Endothelial cell of umbilical vein (primary cell): ENCODE measurements around the gene TOP3B. TPM values are rescaled to one million over a fixed set of nuclear protein-coding genes. Genes with fewer than 3 reads are reported as not detected.
A peak's percentile ranks its signal among the peaks of the same experiment; 100 is the strongest.

Source experiments
- BruUV-seq: library from RNA; stranded (reverse); fragments of 400-500 nt; replicated peaks from 2 replicates; lab custom pipeline; 2021; lab: Mats Ljungman, UMichigan
- CTCF ChIA-PET: fragments of 300-600, 350-600 bp; sonication (Branson Sonifier 250); formaldehyde crosslinking; loops from one replicate; lab custom pipeline; 2021; ENCODE audit warnings: antibody characterized with exemption, inconsistent platforms; lab: Charles Lee
- POLR2A ChIA-PET: fragments of 300-600, 350-600 bp; sonication (Branson Sonifier 250); formaldehyde crosslinking; loops from one replicate; lab custom pipeline; 2021; ENCODE audit warnings: antibody characterized with exemption, inconsistent platforms; lab: Charles Lee
- DNase-seq: peaks from one replicate; pipeline ENCODE4 v3.0.0-alpha.2; 2011; ENCODE audit warnings: low read depth, low spot score
- FAIRE-seq: peaks from 2 replicates; lab custom pipeline; 2011; peaks lifted over from hg19 to GRCh38; lab: Jason Lieb, UNC
- H2AFZ ChIP-seq: 2 replicates; pipeline ENCODE4 v1.6.0; 2012; ENCODE audit warnings: low read depth, low read length, control low read depth, inconsistent platforms
- H3K27ac ChIP-seq: 2 replicates; pipeline ENCODE4 v1.5.1; 2011; ENCODE audit warnings: low read depth, mild to moderate bottlenecking, control low read depth, low read length, moderate library complexity; ENCODE audit not compliant: insufficient read depth
- H3K27me3 ChIP-seq, 2 experiments: 2 replicates each; pipeline versions ENCODE4 v1.6.0 to v1.6.1; 2011; ENCODE audit warnings: low read length in 2 of 2, mixed read lengths in 1 of 2; ENCODE audit not compliant: control insufficient read depth in 2 of 2, insufficient read depth in 2 of 2
- H3K36me3 ChIP-seq, 2 experiments: 2 replicates in 1 of 2; 3 replicates in 1 of 2; pipeline ENCODE4 v1.5.1; 2011; ENCODE audit warnings: low read length in 2 of 2, mild to moderate bottlenecking in 1 of 2, moderate library complexity in 1 of 2; ENCODE audit not compliant: control insufficient read depth in 2 of 2, insufficient read depth in 2 of 2; ENCODE audit errors: extremely low read depth in 1 of 2
- H3K4me1 ChIP-seq: 3 replicates; pipeline ENCODE4 v1.5.1; 2011; ENCODE audit warnings: mild to moderate bottlenecking, low read length; ENCODE audit not compliant: control insufficient read depth, insufficient read depth; ENCODE audit errors: extremely low read depth
- H3K4me2 ChIP-seq: 2 replicates; pipeline ENCODE4 v1.6.1; 2011; ENCODE audit warnings: low read length, control low read depth, mixed read lengths; ENCODE audit not compliant: insufficient read depth
- H3K4me3 ChIP-seq, 3 experiments: fragments of 200-600 bp in 1 of 3; sonication (generic), shearing (Covaris generic) in 1 of 3; replicated peaks in 1 of 3; 2 replicates each; pipeline ENCODE4 v1.5.1; 2011 to 2016; ENCODE audit warnings: control low read depth in 3 of 3, low read length in 3 of 3, mild to moderate bottlenecking in 2 of 3, inconsistent platforms in 1 of 3, low read depth in 1 of 3, moderate library complexity in 1 of 3; ENCODE audit not compliant: insufficient read depth in 1 of 3
- H3K79me2 ChIP-seq: 2 replicates; pipeline ENCODE4 v1.6.0; 2012; ENCODE audit warnings: low read length, inconsistent platforms; ENCODE audit not compliant: control insufficient read depth, insufficient read depth
- H3K9ac ChIP-seq: replicated peaks from 2 replicates; pipeline ENCODE3; 2011; ENCODE audit warnings: low read length, control low read depth; ENCODE audit not compliant: insufficient read depth; ENCODE audit errors: extremely low read depth
- H3K9me1 ChIP-seq: replicated peaks from 3 replicates; pipeline ENCODE4 v1.6.0; 2011; ENCODE audit warnings: mild to moderate bottlenecking, low read length; ENCODE audit not compliant: control insufficient read depth, insufficient read depth; ENCODE audit errors: extremely low read depth
- H3K9me3 ChIP-seq: replicated peaks from 2 replicates; pipeline ENCODE4 v1.5.1; 2012; ENCODE audit warnings: low read length, inconsistent platforms; ENCODE audit not compliant: control insufficient read depth, insufficient read depth
- H4K20me1 ChIP-seq: replicated peaks from 2 replicates; pipeline ENCODE3; 2011; ENCODE audit warnings: mild to moderate bottlenecking, low read length; ENCODE audit not compliant: control insufficient read depth, insufficient read depth; ENCODE audit errors: extremely low read depth
- POLR2A ChIP-seq: IDR thresholded peaks from 2 replicates; pipeline ENCODE4 v1.6.1; 2012; ENCODE audit warnings: low read depth, mild to moderate bottlenecking, control low read depth, low read length
- dilution Hi-C: fragments of 300-500 bp; cut with MboI; formaldehyde crosslinking; loops from one replicate; pipeline ENCODE4 v1.15.0; 2019; ENCODE audit warnings: low sequenced_read_pairs; ENCODE audit not compliant: extremely low pct_ligation_motif_present
- intact Hi-C: fragments of 100-400 bp; cut with micrococcal nuclease; formaldehyde crosslinking; loops from one replicate; pipeline ENCODE4 v1.10.0; 2022
- polyA plus RNA-seq, 4 experiments: library from polyadenylated mRNA; depleted of rRNA in 3 of 4; stranded (reverse) in 3 of 4; unstranded in 1 of 4; fragments of >200 nt; gene quantifications; 2 replicates each; pipeline versions ENCODE4 v1.2.1 to v1.2.3, GENCODE V29; 2011 to 2012; ENCODE audit warnings: missing spikeins in 1 of 4
- total RNA-seq: library from RNA; stranded (reverse); gene quantifications from 2 replicates; pipeline ENCODE4 v1.2.3, GENCODE V29; 2021
- TF ChIP-seq, protein P1 (sequence below), 2 donors: IDR thresholded peaks; 1 replicate in 1 of 2; 2 replicates in 1 of 2; pipeline ENCODE4 v1.5.1; 2011; ENCODE audit warnings: low read length in 2 of 2, mild to moderate bottlenecking in 2 of 2, moderate library complexity in 2 of 2, control low read depth in 1 of 2, inconsistent platforms in 1 of 2, low read depth in 1 of 2; ENCODE audit not compliant: insufficient read depth in 1 of 2; ENCODE audit errors: extremely low read depth in 1 of 2

Gene TOP3B
- total and polyA plus RNA-seq, 2 donors (not counting 3 experiments of a cell fraction or from before 2014, with no cell fraction given) = 25.2 to 56.5 TPM

DNA sequence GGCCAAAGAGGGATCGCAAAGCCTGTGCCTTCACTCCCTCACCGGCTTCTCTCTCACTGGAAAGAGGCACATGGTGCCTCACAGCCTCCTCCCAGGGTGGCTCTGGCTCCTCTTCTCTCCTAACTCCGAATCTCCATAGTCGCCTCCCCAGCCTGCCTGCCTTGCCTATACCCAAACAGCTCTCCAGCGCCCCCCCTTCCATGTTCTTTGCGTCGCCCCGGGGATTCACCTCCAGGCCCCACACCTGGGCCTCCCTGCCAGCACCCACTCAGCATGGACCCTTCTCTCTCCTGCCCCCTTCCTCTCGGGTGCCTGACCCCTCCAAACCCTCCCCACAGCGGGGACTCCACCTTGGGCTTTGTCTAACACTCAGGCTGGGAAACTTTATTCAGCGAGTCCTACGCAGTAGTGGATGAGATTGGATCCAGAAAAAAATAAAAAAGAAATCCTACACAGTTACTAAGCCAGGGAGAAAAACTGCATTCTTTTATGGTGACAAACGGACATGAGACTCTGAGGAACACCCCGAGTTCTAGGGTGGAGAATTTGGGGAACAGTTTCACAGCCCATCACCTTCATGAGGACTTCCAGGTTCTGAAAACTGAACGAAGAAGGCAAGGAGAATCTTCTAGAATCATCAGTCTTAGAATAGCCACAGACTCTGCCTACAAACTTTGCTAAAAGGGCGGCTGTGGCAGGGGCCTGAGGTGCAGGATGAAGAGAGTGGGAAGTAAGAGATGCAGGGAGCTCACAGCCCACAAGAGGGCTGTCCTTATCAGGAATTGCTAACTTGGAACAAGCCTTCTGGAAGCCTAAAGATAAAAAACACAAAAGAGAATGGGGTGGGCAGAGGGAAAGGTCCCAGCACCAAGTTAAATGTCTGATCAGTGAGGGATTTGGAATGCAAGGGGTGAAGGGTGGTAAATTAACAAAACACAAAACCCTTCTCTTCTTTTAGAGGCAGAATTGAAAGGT, 35.3 kb downstream of the TOP3B start:
- dilution Hi-C loops (loop anchor here (25.0 kb wide), 2 partner anchors 135 to 235 kb away; no protein-coding TSS in a partner anchor), intact Hi-C loops (loop anchor here (1.0 kb wide), 1 partner anchor 9 kb away; no protein-coding TSS in a partner anchor)
- TF ChIP-seq, protein P1, sequence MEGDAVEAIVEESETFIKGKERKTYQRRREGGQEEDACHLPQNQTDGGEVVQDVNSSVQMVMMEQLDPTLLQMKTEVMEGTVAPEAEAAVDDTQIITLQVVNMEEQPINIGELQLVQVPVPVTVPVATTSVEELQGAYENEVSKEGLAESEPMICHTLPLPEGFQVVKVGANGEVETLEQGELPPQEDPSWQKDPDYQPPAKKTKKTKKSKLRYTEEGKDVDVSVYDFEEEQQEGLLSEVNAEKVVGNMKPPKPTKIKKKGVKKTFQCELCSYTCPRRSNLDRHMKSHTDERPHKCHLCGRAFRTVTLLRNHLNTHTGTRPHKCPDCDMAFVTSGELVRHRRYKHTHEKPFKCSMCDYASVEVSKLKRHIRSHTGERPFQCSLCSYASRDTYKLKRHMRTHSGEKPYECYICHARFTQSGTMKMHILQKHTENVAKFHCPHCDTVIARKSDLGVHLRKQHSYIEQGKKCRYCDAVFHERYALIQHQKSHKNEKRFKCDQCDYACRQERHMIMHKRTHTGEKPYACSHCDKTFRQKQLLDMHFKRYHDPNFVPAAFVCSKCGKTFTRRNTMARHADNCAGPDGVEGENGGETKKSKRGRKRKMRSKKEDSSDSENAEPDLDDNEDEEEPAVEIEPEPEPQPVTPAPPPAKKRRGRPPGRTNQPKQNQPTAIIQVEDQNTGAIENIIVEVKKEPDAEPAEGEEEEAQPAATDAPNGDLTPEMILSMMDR (IDR thresholded peaks at IDR 0.05; ENCODE audit: extremely low read depth in 1 of 2, insufficient read depth in 1 of 2, low read depth in 1 of 2, low read length in 2 of 2) = peak; percentile 53 to 67
- TF ChIP-seq POLR2A = no peak
- Histone ChIP-seq H4K20me1 (no peaks in the 10 kb centered on the region), H3K27ac (peak overlapping the region; percentile 71), H2AFZ (no peak overlapping the region), H3K9me3 (no peaks in the 10 kb centered on the region), H3K36me3 (peaks cover 14 to 19% of the 10 kb centered on the region in 2 experiments), H3K9me1 (no peaks in the 10 kb centered on the region), H3K9ac (peak overlapping the region; percentile 55), H3K79me2 (peaks cover 75% of the 10 kb centered on the region), H3K4me1 (peaks cover 81% of the 10 kb centered on the region), H3K4me2 (peak overlapping the region; percentile 30), H3K27me3 (no peaks in the 10 kb centered on the region), H3K4me3 (no peak overlapping the region)
- no TSS peak for BruUV-seq
- FAIRE-seq = peak; percentile 72
- peak; percentile 66 for DNase-seq
- CTCF ChIA-PET = interaction anchor here (0.9 to 8.4 kb wide), 6 partner anchors 10 to 234 kb away, joined by 3 to 292 read pairs (median 4); no protein-coding TSS in a partner anchor
- POLR2A ChIA-PET = no interaction called here
